Lower leg skin (tissue), 3 donors: ENCODE results near the gene CRACR2B.

Source experiments
- POLR2A ChIP-seq, 2 donors: fragments of 450-650 bp; IDR thresholded peaks; one replicate each; pipeline ENCODE4 v1.6.1; 2016 to 2017; ENCODE audit warnings: antibody characterized with exemption in 2 of 2, mild to moderate bottlenecking in 1 of 2, moderate library complexity in 1 of 2
- TF ChIP-seq, protein P1 (sequence below), 3 donors: fragments of 450-650 bp; IDR thresholded peaks; one replicate each; pipeline ENCODE4 v1.5.1; 2016; ENCODE audit warnings: antibody characterized with exemption in 3 of 3, mild to moderate bottlenecking in 3 of 3, moderate library complexity in 2 of 3

DNA sequence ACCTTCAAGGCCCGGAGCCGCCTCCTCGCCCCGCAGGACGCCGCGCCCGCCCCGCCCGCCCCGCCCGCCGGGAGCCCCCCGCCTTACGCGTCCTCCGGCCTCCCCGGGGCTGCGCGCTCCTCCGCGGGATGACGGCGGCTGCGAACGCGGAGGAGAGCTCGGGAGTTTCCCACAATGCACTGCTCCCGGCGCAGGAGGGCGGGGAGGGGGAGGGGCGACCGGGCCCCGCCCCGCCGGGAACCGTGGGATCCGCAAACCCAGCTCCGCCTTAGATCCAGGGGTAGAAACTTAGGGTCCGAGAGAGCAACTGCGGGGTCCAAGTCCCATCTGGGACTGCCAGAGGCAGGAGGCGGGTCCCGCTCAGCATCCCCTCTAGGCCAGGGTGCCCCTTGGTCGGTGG is 37.8 kb upstream of the CRACR2B start, which contains the start of gene CEND1:
- TF ChIP-seq, protein P1, sequence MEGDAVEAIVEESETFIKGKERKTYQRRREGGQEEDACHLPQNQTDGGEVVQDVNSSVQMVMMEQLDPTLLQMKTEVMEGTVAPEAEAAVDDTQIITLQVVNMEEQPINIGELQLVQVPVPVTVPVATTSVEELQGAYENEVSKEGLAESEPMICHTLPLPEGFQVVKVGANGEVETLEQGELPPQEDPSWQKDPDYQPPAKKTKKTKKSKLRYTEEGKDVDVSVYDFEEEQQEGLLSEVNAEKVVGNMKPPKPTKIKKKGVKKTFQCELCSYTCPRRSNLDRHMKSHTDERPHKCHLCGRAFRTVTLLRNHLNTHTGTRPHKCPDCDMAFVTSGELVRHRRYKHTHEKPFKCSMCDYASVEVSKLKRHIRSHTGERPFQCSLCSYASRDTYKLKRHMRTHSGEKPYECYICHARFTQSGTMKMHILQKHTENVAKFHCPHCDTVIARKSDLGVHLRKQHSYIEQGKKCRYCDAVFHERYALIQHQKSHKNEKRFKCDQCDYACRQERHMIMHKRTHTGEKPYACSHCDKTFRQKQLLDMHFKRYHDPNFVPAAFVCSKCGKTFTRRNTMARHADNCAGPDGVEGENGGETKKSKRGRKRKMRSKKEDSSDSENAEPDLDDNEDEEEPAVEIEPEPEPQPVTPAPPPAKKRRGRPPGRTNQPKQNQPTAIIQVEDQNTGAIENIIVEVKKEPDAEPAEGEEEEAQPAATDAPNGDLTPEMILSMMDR (IDR thresholded peaks at IDR 0.05) = no peak
- no peak for TF ChIP-seq POLR2A (IDR thresholded peaks at IDR 0.05)
